Left lung (tissue), 10 donors: ENCODE measurements around the gene XBP1. TPM values are rescaled to one million over a fixed set of nuclear protein-coding genes. Genes with fewer than 3 reads are reported as not detected.
"Not testable (repeated sequence)": the region's sequence is repeated elsewhere in the genome, so short reads cannot be mapped to it uniquely, and the experiment has no call there.

Experiments used
- ATAC-seq: fragments of 200-7000 bp; cut with Tn5 transposase; one replicate; pipeline ENCODE4 v1.9.1; 2020; ENCODE audit warnings: moderate library complexity
- DNase-seq, 4 donors: peaks; one replicate each; pipeline ENCODE4 v3.0.0-alpha.2; 2013 to 2020
- H3K27ac ChIP-seq, 2 donors: fragments of 200-600 bp; sonication (generic) in 1 of 2; one replicate each; pipeline versions ENCODE4 v1.5.0 to v1.8.0; 2020 to 2021
- H3K27me3 ChIP-seq, 2 donors: fragments of 200-600 bp; sonication (generic) in 1 of 2; one replicate each; pipeline versions ENCODE4 v1.5.0 to v1.8.0; 2020 to 2021
- H3K36me3 ChIP-seq, 2 donors: fragments of 200-600 bp; sonication (generic) in 1 of 2; one replicate each; pipeline versions ENCODE4 v1.5.0 to v1.8.0; 2020 to 2021
- H3K4me1 ChIP-seq, 2 donors: fragments of 200-600 bp; one replicate each; pipeline ENCODE4 v1.8.0; 2021
- H3K4me3 ChIP-seq, 2 donors: fragments of 200-600 bp; sonication (generic) in 1 of 2; one replicate each; pipeline versions ENCODE4 v1.5.0 to v1.8.0; 2020 to 2021; ENCODE audit warnings: mild to moderate bottlenecking in 1 of 2
- H3K9me3 ChIP-seq, 2 donors: fragments of 200-600 bp; sonication (generic) in 1 of 2; one replicate each; pipeline versions ENCODE4 v1.5.0 to v1.8.0; 2020 to 2021
- intact Hi-C, 2 donors: fragments of 100-400 bp; cut with DNase I; formaldehyde crosslinking; loops; one replicate each; pipeline versions ENCODE4 v1.11.2 to v1.14.2; 2022
- polyA plus RNA-seq, 6 donors: library from polyadenylated mRNA; unstranded; fragments of 120-200 nt; gene quantifications; one replicate each; pipeline ENCODE4 v1.2.1, GENCODE V29; 2013; ENCODE audit not compliant: insufficient read length in 6 of 6
- total RNA-seq, 2 donors: library from RNA; stranded (reverse); fragmentation: NEBNext Ultra II Directional; extraction: Animal tissue kit (Norgen Biotek cat#: 25700); gene quantifications; one replicate each; pipeline ENCODE4 v1.2.1, GENCODE V29; 2021
- TF ChIP-seq, protein P1 (sequence below), 2 donors: fragments of 200-600 bp; sonication (generic) in 1 of 2; IDR thresholded peaks; one replicate each; pipeline versions ENCODE4 v1.5.0 to v1.8.0; 2021; ENCODE audit warnings: antibody characterized with exemption in 2 of 2
- donor health status: DM: no; HTN: yes; CAD: no.
- donor health status: DM: no; HTN: no; CAD: no.

The XBP1 gene
- total and polyA plus RNA-seq, 8 donors, result 89.0 to 259 (median 113) TPM

DNA sequence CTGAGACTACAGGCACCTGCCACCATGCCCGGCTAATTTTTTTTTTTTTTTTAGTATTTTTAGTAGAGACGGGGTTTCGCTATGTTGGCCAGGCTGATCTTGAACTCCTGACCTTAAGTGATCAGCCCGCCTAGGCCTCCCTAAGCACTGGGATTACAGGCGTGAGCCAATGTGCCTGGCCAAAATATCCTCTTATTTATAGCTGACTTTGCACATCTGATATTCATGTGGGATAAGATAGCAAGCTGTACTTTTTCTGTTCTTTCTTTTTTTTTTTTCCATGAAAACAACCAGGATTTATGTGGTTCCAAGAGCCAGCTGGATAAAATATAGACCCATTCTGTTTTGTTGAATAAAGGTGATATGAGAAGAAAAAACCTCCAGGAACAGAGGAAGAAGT, 12.1 kb upstream of the XBP1 start:
- TF ChIP-seq, protein P1, sequence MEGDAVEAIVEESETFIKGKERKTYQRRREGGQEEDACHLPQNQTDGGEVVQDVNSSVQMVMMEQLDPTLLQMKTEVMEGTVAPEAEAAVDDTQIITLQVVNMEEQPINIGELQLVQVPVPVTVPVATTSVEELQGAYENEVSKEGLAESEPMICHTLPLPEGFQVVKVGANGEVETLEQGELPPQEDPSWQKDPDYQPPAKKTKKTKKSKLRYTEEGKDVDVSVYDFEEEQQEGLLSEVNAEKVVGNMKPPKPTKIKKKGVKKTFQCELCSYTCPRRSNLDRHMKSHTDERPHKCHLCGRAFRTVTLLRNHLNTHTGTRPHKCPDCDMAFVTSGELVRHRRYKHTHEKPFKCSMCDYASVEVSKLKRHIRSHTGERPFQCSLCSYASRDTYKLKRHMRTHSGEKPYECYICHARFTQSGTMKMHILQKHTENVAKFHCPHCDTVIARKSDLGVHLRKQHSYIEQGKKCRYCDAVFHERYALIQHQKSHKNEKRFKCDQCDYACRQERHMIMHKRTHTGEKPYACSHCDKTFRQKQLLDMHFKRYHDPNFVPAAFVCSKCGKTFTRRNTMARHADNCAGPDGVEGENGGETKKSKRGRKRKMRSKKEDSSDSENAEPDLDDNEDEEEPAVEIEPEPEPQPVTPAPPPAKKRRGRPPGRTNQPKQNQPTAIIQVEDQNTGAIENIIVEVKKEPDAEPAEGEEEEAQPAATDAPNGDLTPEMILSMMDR (IDR thresholded peaks at IDR 0.05), result no peak
- Histone ChIP-seq H3K27me3 (no peaks in the 10 kb centered on the region), H3K27ac (peak overlapping the region; percentile 78 to 87), H3K36me3 (no peaks in the 10 kb centered on the region), H3K9me3 (no peaks in the 10 kb centered on the region), H3K4me1 (peaks cover 41 to 84% of the 10 kb centered on the region in 2 donors), H3K4me3 (no peak overlapping the region)
- intact Hi-C loops, result no loop called here
- no peak for ATAC-seq
- DNase-seq, result no peak

DNA sequence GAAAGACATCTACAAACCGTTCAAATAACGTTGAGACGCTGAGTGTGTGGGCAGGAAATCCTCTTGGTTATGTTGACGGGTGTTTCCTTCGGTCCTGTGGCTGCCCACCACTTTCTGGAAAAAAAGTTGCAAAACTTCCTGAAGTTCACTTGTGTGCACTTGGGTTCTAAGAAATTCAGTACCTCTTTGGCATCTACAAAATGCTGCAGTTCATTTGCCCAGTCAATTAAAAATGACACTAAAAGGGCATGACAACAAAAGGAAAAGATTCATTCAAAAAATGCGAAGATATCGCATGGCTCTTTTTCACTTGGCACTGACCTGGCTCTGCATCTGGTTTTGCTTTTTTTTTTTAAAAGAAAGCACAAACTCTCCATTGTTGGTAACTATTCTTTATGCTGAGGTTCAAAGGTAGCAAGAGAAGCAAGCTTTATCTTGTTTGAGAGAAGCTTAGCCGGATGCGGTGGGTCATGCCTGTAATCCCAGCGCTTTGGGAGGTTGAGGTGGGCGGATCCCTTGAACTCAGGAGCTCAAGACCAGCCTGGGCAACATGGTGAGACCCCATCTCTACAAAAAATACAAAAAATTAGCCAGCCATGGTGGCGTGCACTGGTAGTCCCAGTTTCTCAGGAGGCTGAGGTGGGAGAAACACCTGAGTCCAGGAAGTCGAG, 10.6 kb upstream of the XBP1 start:
- peak overlapping the region; percentile 77 to 87 for H3K27ac ChIP-seq
- H3K36me3 ChIP-seq, result no peaks in the 10 kb centered on the region
- H3K9me3 ChIP-seq, result no peaks in the 10 kb centered on the region
- intact Hi-C loops, result no loop called here
- H3K27me3 ChIP-seq, result no peaks in the 10 kb centered on the region
- ATAC-seq (peak; percentile 14), DNase-seq (no peak)
- H3K4me3 ChIP-seq, result peak overlapping the region in 1 of 2 donors; percentile 5
- peaks cover 41 to 89% of the 10 kb centered on the region in 2 donors for H3K4me1 ChIP-seq
- TF ChIP-seq, protein P1 (IDR thresholded peaks at IDR 0.05), result no peak

DNA sequence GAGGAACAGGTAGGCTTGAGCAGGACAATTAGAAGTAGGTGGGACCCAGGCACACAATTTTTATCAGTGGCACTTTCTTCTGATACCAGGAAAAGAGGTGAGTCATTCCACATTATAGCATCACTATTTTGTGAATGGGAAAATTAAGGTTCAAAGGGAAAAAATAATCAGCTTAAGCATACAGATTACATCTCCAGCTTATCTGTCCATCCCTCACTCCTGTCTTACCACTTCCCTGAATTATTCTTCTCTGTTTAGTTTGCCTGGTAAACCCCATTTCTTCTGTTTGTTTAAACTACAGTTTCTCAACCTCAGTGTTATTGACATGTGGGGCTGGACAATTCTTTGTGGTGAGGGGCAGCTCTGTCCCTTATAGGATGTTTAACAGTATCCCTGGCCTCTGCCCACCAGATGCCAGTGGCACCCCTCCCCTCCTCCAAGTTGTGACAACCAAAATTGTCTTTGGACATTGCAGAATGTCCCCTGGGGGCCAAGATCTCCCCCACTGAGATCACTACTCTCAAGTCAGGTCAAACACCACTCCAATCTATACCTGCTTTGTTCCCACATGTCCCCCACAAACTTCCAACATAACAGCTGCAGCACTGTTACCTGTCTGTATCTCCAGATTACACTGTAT, 8.5 kb upstream of the XBP1 start:
- Histone ChIP-seq H3K36me3 (no peaks in the 10 kb centered on the region), H3K9me3 (no peaks in the 10 kb centered on the region), H3K27me3 (no peaks in the 10 kb centered on the region), H3K4me3 (no peak overlapping the region), H3K27ac (peak overlapping the region in 1 of 2 donors; percentile 87), H3K4me1 (peaks cover 32 to 69% of the 10 kb centered on the region in 2 donors)
- DNase-seq (no peak), ATAC-seq (no peak)
- TF ChIP-seq, protein P1 (IDR thresholded peaks at IDR 0.05), result no peak
- intact Hi-C loops, result no loop called here

DNA sequence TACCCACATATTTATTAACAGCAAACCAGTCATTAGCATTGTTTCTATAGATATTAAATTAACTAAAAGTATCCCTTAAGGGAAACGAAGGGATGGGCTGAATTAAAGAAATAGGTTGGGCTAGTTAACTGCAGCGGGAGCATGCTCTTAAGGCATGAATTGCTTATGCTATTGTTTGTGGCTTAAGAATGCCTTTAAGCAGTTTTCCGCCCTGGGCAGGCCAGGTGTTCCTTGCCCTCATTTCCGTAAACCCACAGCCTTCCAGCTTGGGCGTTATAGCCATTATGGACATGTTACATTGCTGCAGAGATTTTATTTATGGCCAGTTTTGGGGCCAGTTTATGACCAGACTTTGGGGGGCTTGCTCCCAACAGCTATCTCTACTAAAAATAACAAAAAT, 5.1 kb upstream of the XBP1 start:
- ATAC-seq, intact Hi-C loops, H3K9me3 ChIP-seq, H3K36me3 ChIP-seq, H3K4me3 ChIP-seq, H3K27ac ChIP-seq, DNase-seq, H3K27me3 ChIP-seq: not testable (repeated sequence)
- H3K4me1 ChIP-seq, result peaks cover 9 to 63% of the 10 kb centered on the region in 2 donors

- DNase-seq (no peak), ATAC-seq (no peak)
- H3K9me3 ChIP-seq, result no peaks in the 10 kb centered on the region
- peak overlapping the region; percentile 99 for H3K27ac ChIP-seq
- peaks cover 0 to 13% of the 10 kb centered on the region in 2 donors for H3K36me3 ChIP-seq
- intact Hi-C loops, result no loop called here
- H3K4me1 ChIP-seq, result peaks cover 17 to 49% of the 10 kb centered on the region in 2 donors
- TF ChIP-seq, protein P1 (IDR thresholded peaks at IDR 0.05), result no peak
- peak overlapping the region in 1 of 2 donors; percentile 92 for H3K4me3 ChIP-seq
- H3K27me3 ChIP-seq, result no peaks in the 10 kb centered on the region
Observed at GRCh38 chr22:28802595-28803123, 2.3 kb upstream of the XBP1 start.
